ENCODE results near the gene PLCB4. TPM values are rescaled to one million over a fixed set of nuclear protein-coding genes. Genes with fewer than 3 reads are reported as not detected.

PLCB4 gene
- total RNA-seq, 1 experiment from 2014 or later = 10.1 TPM

GRCh38 chr20:9169409-9169808 is 100.5 kb downstream of the PLCB4 start:
- H3K23me2 ChIP-seq (ENCODE audit: insufficient read length, low read depth, low read length, poor library complexity, severe bottlenecking) = no peaks in the 10 kb centered on the region
- no CpG with 5 or more reads among the region's 7 CpGs for WGBS (ENCODE audit: extremely low coverage, insufficient read length, low lambda C conversion rate)
- H3K27ac Mint-ChIP-seq = no peak overlapping the region
- H3K9me3 Mint-ChIP-seq = no peaks in the 10 kb centered on the region
- H3K4me1 ChIP-seq (ENCODE audit: insufficient read depth, low read length) = no peaks in the 10 kb centered on the region
- no peaks in the 10 kb centered on the region for H3K79me1 ChIP-seq (ENCODE audit: insufficient read depth, low read depth, low read length, poor library complexity, severe bottlenecking)
- no peak for TF ChIP-seq CTCF (conservative IDR thresholded peaks at IDR 0.05)
- no peaks in the 10 kb centered on the region for H3K36me3 Mint-ChIP-seq (ENCODE audit: insufficient read depth in 1 of 3, low read depth in 3 of 3)
- H2BK20ac ChIP-seq (ENCODE audit: low read depth, low read length, poor library complexity, severe bottlenecking) = no peak overlapping the region
- H4K8ac ChIP-seq (replicated peaks; ENCODE audit: insufficient read length, low read depth, low read length) = no peak overlapping the region
- H3K56ac ChIP-seq (ENCODE audit: insufficient read length, low read depth, low read length) = no peak overlapping the region
- no peaks in the 10 kb centered on the region for H4K20me1 ChIP-seq (ENCODE audit: control insufficient read depth, insufficient read depth, insufficient read length)
- H3K4ac ChIP-seq (ENCODE audit: low read depth, low read length) = no peak overlapping the region
- no peak overlapping the region for H4K91ac ChIP-seq (ENCODE audit: insufficient read length, low read depth, low read length)
- H3K4me1 Mint-ChIP-seq = peaks cover 5 to 10% of the 10 kb centered on the region in 2 experiments
- DNase-seq = no peak
- H2BK5ac ChIP-seq (ENCODE audit: insufficient read length, low read length) = no peak overlapping the region
- no peak overlapping the region for H2AFZ ChIP-seq (ENCODE audit: low read length)
- no peak overlapping the region for H3K23ac ChIP-seq (ENCODE audit: insufficient read length, low read depth, low read length)
- no peaks in the 10 kb centered on the region for H3K79me2 ChIP-seq (ENCODE audit: insufficient read depth, low read length)
- no peak overlapping the region for H3K14ac ChIP-seq (ENCODE audit: insufficient read depth, low read length)
- no peak overlapping the region for H3K4me2 ChIP-seq (ENCODE audit: insufficient read depth, insufficient read length, low read length)
- H4K5ac ChIP-seq (ENCODE audit: insufficient read length, low read depth, low read length) = no peak overlapping the region
- no peak overlapping the region for H2BK12ac ChIP-seq (ENCODE audit: insufficient read length, low read depth, low read length)
- H3T11ph ChIP-seq (ENCODE audit: low read length) = no peak overlapping the region
- no peaks in the 10 kb centered on the region for H3K9me3 ChIP-seq (ENCODE audit: control insufficient read depth, low read depth, low read length)
- H3K4me3 Mint-ChIP-seq = no peak overlapping the region
- H2AK5ac ChIP-seq (ENCODE audit: insufficient read length, low read length) = no peak overlapping the region
- H2BK120ac ChIP-seq (ENCODE audit: low read depth, low read length, poor library complexity, severe bottlenecking) = no peak overlapping the region
- no peaks in the 10 kb centered on the region for H3K27me3 Mint-ChIP-seq (ENCODE audit: low read depth)
- H3K9ac ChIP-seq (ENCODE audit: extremely low read depth, insufficient read length, low read length) = no peak overlapping the region
- no peaks in the 10 kb centered on the region for H3K27me3 ChIP-seq (ENCODE audit: insufficient read depth, low read length)
- no peak overlapping the region for H3K18ac ChIP-seq (ENCODE audit: insufficient read length, low read depth, low read length)
- no peak overlapping the region for H3K27ac ChIP-seq (ENCODE audit: insufficient read length, low read depth, low read length)
- H2BK15ac ChIP-seq (ENCODE audit: low read depth, low read length) = no peak overlapping the region
